GM18517 (cell line): ENCODE measurements around the gene AK9.
"Not testable (repeated sequence)": the region's sequence is repeated elsewhere in the genome, so short reads cannot be mapped to it uniquely, and the experiment has no call there.

Experiments
- ATAC-seq: cut with Tn5 transposase; IDR thresholded peaks from one replicate; pipeline ENCODE4 v1.9.1; 2021; ENCODE audit warnings: mild to moderate bottlenecking, moderate library complexity; ENCODE audit not compliant: unreplicated experiment

AK9 gene

DNA sequence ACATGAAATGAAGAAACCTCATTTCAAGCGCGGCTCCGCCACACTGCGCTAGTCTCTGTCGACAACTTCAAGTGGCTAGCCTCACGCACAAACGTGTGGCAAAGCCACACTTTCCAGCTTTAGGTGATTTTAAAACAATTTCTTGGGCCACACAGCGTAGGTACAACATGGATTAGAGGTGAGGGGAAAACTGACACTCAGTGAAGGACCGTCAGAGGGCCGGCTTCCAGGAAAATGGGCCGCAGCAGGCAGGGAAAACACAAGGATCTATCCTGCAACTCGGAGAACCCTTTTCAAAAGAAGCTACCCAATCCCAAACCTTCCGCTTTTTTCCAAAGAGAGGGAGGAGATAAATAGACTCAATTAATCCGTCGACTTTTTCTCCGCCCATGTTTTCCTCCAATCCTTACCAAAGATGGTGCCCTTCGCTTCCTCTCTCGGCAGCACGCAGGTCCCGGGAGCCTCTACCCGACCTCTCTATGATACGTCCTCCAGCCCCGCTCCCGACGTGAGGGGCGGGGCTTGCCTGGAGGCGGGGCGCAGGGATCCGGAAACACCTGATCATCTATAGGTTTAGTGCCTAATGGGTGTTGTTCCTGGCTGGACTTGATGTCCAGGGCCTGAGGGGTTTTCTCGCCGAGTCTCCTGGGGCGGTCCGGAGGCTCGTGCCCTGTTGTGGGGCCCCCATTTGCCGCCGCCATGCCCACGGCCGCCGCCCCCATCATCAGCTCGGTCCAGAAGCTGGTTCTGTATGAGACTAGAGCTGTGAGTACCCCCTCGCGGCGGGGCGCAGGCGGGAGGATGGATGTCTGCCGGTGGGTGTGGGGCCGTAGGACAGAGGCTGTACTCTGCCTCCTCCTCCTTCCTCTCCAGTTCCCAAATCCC lies at the start of gene AK9, which contains the start of gene FIG4:
AK9 (minus strand) TSS at position 466 of the 885 bp plus-strand sequence. CDS start 15,457 bp downstream, outside the sequence.
FIG4 (plus strand) TSS at position 560 of the 885 bp plus-strand sequence; CDS start at position 700, 140 bp downstream.
- ATAC-seq, result peak; percentile 94

DNA sequence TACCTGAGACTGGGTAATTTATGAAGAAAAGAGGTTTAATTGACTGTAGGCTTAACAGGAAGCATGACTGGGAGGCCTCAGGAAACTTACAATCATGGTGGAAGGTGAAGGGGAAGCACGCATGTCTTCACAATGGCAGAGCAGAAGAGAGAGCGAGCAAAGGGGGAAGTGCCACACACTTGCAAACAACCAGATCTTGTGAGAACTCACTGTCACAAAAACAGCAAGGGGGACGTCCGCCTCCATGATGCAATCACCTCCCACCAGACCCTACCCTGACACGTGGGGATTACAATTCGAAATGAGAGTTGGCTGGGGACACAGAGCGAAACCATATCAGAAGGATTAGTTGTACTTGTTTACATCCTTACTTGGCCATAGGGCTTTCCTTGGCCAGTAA lies 49.8 kb upstream of the AK9 start:
- ATAC-seq, result no peak

DNA sequence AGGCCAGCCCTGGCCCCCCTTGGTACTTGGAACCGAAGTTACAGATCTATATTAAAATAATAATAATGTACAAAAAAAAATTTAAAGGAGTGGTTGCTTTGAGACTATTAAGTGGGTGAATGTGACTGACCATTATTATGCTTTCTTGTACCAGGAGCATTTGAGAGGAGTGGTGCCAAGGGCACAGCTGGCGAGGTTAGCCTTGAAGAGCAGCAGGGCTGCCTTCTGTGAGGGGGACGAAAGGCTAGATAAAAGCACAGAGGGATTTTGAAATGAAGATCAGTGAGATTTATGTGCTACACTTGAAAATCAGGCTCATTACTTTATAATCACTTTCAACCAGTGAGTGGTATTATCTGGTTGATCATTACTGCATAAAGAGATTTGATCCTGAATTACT lies 48.7 kb upstream of the AK9 start:
- ATAC-seq, result no peak

DNA sequence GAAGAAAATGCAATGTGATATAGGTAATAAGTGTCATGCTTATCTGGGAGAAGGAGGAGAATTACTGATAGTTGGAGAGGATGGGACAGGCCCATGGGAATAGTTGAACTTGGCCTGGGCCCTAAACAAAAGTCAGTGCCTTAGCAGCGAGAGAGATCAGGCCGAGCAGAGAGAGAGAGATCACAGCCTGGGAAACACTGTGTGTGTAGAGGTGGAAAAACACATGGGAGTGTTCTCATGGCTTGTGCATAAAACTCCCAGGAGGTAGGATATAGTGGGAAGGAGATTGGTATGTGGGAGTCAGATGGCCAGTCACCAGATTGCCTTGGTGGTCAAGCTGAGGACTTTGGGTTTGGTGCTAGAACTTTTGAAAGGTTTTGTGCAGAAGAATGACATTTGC lies 47.7 kb upstream of the AK9 start:
- ATAC-seq, result no peak

DNA sequence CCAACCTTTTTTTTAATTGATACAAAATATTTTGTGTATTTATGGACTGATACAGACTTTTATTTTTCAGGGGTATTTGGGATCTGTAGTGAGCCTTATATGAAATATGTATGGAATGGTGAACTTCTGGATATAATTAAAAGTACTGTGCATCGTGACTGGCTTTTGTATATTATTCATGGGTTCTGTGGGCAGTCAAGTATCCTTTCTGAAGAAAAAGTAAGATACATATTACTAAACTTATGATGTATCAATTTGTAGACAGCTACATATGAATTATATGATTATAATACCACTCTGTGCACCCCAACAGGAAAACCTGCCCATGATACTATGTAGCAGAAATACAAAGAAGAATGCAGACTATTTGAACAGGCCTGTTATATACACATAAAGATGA lies 47.3 kb upstream of the AK9 start:
- no peak for ATAC-seq

DNA sequence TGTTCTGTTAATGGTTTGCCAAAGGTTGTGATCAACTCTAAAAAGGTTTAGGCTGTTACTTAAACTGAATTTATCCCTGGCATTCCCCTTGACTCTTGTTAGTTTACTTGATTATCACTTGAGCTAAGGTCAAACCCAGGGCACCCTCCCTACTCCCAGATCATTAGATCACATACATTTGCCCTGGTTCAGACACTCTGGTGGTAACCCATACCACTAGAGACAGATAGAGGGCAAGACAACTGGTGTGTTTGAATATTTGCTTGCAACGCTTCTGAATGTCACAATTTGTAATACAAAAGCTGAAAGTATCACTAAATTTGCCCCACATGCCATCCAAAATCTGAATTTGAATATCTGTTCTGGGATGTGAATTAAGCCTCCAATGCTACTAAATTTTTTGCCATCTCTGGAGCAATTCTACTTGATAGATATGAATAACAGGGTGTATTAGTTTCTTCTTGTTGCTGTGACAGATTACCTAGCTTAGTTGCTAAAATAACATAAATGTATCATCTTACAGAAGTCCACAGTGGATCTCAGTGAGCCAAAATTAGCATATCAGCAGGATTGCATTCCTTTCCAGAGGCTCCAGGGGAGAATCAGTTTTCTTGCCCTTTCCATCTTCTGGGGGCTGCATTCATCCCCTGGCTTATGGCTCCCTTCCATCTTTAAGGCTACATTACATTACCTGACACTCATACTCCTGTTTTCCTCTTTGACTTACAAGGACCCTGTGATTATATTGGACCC lies 45.4 kb upstream of the AK9 start:
- ATAC-seq, result no peak

DNA sequence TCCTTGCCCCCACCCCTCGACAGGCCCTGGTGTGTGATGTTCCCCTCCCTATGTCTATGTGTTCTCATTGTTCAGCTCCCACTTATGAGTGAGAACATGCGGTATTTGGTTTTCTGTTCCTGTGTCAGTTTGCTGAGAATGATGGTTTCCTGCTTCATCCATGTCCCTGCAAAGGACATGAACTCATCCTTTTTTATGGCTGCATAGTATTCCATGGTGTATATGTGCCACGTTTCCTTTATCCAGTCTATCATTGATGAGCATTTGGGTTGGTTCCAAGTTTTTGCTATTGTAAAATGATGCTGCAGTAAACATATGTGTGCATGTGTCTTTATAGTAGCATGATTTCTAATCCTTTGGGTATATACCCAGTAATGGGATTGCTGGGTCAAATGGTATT lies 34.2 kb upstream of the AK9 start:
- not testable (repeated sequence) for ATAC-seq

DNA sequence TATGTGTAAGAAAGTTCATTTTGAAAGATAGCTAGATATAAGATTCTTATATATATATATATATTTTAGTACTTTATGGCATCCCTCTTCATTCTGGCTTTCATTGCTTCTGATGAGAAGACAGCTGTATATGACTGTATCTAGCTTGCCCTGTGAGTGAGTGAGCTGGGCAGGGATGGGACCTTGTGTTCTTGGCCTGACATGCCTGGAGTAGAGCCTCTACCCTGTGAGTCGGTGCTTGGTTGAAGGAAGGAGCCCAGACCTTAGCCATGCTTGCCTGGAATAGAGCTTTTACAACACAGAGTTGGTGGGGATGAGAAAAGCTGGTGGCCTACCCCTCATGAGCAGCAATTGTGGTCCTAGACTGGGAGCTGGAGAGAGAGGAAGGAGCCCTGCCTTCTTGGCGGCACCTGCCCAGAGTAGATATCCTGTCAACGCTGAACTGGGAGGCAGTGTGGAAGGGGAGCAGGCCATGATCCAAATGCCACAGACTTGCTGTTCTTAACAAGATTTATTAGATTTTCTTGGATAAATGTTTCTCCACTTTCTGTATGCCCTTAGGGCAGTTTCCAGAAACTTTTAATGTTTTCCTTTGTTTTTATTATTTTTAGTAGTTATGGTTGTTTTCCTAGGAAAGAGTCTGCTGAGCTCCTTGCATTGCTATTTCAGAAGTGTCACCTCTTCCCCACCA lies 31.7 kb upstream of the AK9 start:
- ATAC-seq, result no peak

DNA sequence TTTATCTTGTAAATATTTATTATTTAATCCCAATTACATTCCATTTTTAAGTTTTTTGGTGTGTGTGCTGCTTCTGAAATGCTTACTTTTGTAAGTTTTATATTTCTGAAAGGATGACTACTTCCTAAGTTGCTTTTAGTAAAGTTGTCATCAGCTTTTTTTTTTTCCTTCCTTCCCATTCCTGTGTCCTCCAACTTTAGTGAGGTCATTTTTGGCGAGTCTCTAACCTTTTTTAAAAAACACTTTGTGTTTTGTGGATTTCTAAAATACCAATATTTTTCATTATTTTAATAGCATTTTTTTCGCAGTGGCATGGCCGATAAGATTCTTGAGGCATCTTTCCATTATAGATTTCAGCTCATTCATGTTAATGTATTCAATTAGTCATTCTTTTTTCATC lies 31.0 kb upstream of the AK9 start:
- no peak for ATAC-seq

DNA sequence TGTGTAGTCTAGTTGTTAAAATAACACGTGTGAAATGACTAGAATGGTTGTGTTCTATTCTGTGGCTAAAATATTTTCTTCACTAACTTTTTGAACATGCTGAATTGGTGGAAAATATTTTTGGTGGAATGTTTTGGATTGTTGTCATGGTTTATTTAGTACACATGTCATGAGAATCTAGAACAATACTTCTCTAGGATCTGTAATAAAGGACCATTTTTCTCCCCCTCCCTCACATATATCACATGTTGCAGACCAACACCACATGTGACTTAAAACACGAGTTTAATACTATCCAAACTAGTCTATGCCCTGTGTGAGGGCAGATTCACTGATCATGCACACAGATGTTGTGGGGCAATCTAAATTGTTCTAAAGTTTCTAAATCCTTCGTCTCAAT lies 29.3 kb upstream of the AK9 start:
- no peak for ATAC-seq

DNA sequence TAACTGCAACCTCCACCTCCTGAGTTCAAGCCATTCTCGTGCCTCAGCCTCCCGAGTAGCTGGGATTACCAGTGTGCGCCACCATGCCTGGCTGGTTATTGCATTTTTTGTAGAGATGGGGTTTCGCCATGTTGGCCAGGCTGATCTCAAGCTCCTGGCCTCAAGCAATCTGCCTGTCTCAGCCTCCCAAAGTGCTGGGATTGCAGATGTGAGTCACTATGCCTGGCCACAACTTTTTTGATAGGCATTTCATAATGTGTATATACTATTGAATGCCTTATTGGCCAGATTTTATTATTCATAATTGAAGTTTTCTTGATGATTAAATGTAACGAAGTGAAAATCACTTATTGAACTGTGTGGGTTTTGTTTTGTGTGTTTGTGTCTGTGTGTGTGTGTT lies 28.0 kb upstream of the AK9 start:
- ATAC-seq, result no peak

DNA sequence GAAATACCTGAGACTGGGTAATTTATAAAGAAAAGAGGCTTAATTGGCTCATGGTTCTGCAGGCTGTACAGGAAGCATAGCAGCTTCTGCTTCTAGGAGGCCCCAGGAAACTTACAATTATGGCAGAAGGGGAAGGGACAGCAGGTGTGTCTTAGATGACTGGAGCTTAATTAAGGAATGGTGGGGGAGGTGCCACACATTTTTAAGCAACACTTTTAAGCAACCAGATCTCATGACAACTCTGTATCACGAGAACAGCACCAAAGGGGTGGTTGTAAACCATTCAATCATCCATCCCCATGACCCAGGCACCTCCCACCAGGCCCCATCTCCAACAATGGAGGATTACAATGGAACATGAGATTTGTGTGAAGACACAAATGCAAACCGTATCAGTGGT lies 27.0 kb upstream of the AK9 start:
- no peak for ATAC-seq

DNA sequence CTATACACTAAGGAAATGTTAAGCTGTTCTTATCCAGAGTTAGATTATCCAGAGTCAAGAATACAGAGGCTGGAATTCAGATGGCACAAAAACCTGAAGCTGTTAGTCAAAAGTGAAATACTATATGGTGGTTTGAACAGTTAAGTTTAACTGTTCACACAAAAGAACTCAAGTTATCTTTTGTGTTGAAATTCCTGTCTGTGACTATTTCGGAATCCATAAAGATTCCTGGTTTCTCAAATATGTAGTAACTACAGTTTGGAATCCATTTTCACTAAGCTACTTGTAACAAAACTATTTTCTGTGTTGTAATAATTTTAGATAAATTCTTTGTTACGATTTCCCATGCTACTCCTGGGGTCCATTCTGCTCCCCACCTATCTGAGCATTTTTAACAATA lies 24.6 kb upstream of the AK9 start:
- no peak for ATAC-seq

DNA sequence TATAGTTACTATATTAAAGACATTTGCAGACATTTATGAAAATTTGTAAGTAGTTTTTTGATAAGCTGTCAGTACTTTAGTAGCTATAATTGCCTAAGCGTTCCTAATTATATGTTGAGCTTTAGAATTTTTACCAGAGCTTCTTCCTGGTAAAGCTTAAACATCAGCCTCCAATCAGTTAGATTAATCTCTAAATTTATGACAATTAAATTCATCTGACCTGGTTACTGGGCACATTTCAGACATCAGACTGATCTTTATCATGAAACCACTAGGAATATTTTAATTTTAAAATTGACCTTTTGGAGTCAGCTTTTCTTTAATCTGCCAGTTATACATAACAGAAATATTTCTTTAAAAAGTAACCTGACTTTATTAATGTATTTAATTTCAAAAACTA lies 23.6 kb upstream of the AK9 start:
- no peak for ATAC-seq

DNA sequence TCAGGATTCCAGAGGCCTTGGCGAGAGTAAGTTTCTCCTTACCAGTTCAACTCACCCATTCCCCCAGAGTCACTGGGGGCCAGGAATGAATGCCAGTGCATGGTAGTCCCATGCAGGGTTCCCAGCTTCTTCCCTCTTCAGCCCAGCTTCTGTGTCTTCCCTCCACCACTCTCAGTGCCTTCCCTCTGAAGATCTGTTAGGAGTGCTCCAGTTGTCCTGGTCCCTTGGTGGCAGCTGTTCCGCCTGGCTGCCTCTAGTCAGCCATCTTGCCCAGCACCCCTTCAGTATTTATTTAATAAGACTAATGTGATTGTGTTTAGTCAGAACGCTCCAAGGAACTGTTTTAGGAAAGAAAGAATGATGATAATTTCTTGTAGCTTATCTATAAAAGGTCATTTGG lies 23.2 kb upstream of the AK9 start:
- ATAC-seq, result no peak

DNA sequence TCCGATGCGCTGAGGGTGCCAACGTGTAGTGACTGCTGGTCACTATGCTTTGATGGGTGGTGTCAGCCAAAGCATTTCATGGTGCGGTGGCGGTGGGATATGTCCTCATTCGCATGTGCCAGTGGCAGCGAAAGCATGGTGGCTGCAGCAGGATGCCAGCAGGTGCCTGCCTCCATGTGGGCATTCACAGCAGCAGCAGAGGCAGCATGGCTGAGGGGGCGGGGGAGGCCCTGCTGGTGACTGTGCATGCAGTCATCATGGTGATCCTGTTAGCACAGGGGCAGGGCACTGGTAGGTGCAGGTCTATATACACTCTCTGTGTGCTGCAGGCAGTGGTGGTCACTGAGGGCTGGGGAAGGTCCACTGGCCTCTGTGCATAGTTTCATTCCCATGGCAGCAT lies 22.1 kb upstream of the AK9 start:
- no peak for ATAC-seq

DNA sequence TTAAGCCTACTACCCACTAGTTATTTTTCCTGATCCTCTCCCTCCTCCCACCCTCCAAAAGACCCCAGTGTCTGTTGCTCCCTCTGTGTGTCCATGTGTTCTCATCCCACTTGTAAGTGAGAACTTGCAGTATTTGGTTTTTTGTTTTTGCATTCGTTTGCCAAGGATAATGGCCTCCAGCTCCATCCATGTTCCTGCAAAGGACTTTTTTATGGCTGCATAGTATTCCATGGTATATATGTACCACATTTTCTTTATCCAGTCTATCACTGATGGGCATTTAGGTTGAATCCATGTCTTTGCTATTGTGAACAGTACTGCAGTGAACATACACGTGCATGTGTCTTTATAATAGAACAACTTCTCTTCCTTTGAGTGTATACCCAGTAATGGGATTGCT lies 17.1 kb upstream of the AK9 start:
- ATAC-seq, result not testable (repeated sequence)

DNA sequence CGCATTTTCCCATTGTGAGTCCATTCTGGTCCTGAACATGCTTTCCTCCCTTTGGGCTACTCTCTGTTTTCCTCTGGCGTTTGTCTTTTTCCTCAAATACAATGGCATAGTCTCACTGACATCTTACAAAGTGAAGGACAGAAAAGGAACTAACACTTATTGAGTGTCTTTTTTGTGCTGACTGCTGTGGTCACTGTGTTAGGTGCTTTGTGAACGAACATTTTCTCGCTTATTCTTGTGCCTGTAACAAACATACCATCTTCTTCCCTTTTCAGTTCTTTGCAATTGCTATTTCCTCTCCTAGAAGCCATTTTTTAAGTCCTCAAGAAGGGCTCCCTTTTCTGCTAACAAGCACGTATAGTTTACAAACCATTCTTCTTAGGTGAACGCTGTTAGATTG lies 15.5 kb upstream of the AK9 start:
- ATAC-seq, result no peak

DNA sequence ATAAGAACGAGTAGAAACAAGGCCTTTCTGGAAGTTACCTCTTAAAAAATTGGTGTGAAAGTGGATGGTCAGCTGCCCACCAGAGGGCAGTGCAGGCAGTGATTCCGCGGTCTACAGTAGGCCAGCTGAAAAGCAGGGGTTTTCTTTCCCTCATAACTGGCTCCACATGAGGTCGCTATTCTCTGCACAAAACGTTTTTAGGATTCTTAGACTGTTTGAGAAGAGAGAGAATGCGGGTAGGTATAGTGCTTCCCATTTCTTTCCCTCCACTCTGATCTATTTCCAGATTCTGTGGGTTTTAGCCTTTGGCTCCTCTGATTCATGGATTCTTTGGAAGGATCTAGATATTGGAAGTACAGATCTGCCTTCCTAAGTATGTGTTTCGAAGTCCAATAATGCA lies 14.3 kb upstream of the AK9 start:
- peak; percentile 90 for ATAC-seq

DNA sequence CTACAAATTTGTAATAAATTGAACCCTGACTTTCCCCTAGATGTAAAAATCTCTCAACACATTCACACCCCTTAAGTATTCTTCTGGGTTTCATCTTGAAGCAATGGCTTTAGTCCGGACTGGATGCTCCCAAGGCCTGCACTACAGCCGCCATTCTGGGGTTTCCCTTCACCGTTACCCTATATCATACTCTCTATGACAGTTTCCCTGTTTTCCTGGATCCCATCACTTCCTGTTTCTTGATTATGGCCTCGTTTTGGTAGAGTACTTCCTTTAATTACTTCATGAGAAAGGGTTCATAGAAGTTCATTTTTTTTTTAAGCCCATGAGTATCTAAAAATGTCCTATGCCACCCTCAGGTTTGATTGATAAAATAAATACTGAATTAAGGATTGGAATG lies 11.8 kb upstream of the AK9 start:
- ATAC-seq, result no peak

DNA sequence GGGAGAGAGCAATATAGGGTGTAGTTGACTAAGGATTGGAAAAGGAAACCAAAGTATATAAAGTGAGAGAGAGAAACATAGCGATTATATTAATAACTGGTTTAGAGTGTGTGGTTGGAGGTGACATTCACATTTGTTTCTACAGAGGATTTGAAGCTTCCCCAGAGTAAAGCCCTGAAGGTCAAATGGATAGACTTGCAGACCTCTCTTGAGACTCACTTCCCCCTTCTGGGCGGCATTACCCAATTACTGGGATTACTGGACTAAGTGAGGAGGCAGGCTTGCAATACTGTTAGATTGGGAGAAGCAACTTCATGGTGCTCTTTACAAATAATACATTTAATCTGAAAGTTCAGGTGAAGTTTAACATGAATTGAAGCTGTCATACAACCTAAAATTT lies 10.8 kb upstream of the AK9 start:
- no peak for ATAC-seq

DNA sequence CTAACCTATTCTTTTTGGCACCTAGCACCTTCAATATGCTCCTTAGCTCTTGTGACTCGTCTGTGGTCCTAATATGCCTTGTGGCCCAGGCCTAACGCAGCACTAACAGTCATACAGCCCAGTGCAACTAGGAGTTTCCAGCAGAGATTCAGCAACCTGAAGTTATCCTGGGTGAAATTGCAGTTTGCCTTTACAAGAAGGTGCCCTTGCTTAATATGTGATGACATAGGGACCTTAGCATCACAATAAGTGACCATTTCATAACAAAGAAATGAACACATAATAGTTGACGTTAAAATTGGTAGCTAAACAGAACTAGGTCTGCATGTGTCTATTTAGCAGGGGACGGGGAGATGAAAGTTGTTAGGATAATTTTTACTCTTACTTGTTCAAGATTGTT lies 10.2 kb upstream of the AK9 start:
- ATAC-seq, result no peak
